SK-N-SH treated with all-trans-retinoic acid at 6 μM for 48 hours (cell line): ENCODE measurements around the gene FLOT1.

Source experiments
- ARNTL ChIP-seq: fragments of 450-650 bp; formaldehyde crosslinking; IDR thresholded peaks from 2 replicates; pipeline ENCODE4 v1.5.0; 2020; ENCODE audit warnings: low read depth, mild to moderate bottlenecking, moderate library complexity, borderline replicate concordance
- BACH2 ChIP-seq: fragments of 250-450 bp; sonication (Bioruptor Pico); IDR thresholded peaks from 2 replicates; pipeline ENCODE4 v1.9.0; 2021; ENCODE audit warnings: mild to moderate bottlenecking, borderline replicate concordance
- ESRRG ChIP-seq: fragments of 250-450 bp; sonication (Bioruptor Pico); IDR thresholded peaks from 2 replicates; pipeline ENCODE4 v1.6.1; 2021; ENCODE audit warnings: mild to moderate bottlenecking
- ISL1 ChIP-seq: fragments of 250-450 bp; sonication (Bioruptor Pico); IDR thresholded peaks from 2 replicates; pipeline ENCODE4 v2.1.2; 2022; ENCODE audit warnings: mild to moderate bottlenecking, moderate library complexity
- PATZ1 ChIP-seq: fragments of 250-450 bp; sonication (Bioruptor Pico); IDR thresholded peaks from 2 replicates; pipeline ENCODE4 v1.8.0; 2020; ENCODE audit warnings: mild to moderate bottlenecking, moderate library complexity, borderline replicate concordance
- PPARA ChIP-seq: fragments of 250-450 bp; sonication (Bioruptor Pico); IDR thresholded peaks from 2 replicates; pipeline ENCODE4 v1.5.0; 2020; ENCODE audit warnings: mild to moderate bottlenecking, borderline replicate concordance
- RARB ChIP-seq: fragments of 250-450 bp; sonication (Bioruptor Pico); IDR thresholded peaks from 2 replicates; pipeline ENCODE4 v1.8.0; 2021; ENCODE audit warnings: mild to moderate bottlenecking, moderate library complexity
- SNAI2 ChIP-seq: fragments of 250-450 bp; sonication (Bioruptor Pico); IDR thresholded peaks from 2 replicates; pipeline ENCODE4 v1.5.0; 2020; ENCODE audit warnings: mild to moderate bottlenecking, moderate library complexity
- TCF4 ChIP-seq: fragments of 250-450 bp; sonication (Bioruptor Pico); IDR thresholded peaks from 2 replicates; pipeline ENCODE4 v1.8.0; 2021; ENCODE audit warnings: mild to moderate bottlenecking, moderate library complexity, borderline replicate concordance
- ZFP30 ChIP-seq: fragments of 450-650 bp; formaldehyde crosslinking; IDR thresholded peaks from 2 replicates; pipeline ENCODE4 v1.5.0; 2022; ENCODE audit warnings: mild to moderate bottlenecking, moderate library complexity
- ZNF565 ChIP-seq: fragments of 450-650 bp; formaldehyde crosslinking; conservative IDR thresholded peaks from 2 replicates; pipeline ENCODE4 v1.5.0; 2020; ENCODE audit warnings: low read depth, mild to moderate bottlenecking, moderate library complexity
- ZNF70 ChIP-seq: fragments of 450-650 bp; formaldehyde crosslinking; IDR thresholded peaks from 2 replicates; pipeline ENCODE4 v1.5.0; 2020; ENCODE audit warnings: mild to moderate bottlenecking, moderate library complexity
- TF ChIP-seq, protein P1 (sequence below): fragments of 250-450 bp; sonication (Bioruptor Pico); IDR thresholded peaks from 2 replicates; pipeline ENCODE4 v1.5.1; 2020; ENCODE audit warnings: low read depth, mild to moderate bottlenecking, moderate library complexity

GRCh38 chr6:30688569-30688968 is 53.9 kb downstream of the FLOT1 start:
- TF ChIP-seq ARNTL (no peak), PPARA (CRISPR knock-in tag) (no peak), SNAI2 (CRISPR knock-in tag) (no peak), BACH2 (no peak), ZNF565 (no peak), ZNF70 (no peak), ZFP30 (CRISPR knock-in tag) (no peak), ESRRG (CRISPR knock-in tag) (no peak), RARB (CRISPR knock-in tag) (no peak), PATZ1 (CRISPR knock-in tag) (no peak), TCF4 (CRISPR knock-in tag) (no peak), ISL1 (CRISPR knock-in tag) (no peak)
- TF ChIP-seq, protein P1, sequence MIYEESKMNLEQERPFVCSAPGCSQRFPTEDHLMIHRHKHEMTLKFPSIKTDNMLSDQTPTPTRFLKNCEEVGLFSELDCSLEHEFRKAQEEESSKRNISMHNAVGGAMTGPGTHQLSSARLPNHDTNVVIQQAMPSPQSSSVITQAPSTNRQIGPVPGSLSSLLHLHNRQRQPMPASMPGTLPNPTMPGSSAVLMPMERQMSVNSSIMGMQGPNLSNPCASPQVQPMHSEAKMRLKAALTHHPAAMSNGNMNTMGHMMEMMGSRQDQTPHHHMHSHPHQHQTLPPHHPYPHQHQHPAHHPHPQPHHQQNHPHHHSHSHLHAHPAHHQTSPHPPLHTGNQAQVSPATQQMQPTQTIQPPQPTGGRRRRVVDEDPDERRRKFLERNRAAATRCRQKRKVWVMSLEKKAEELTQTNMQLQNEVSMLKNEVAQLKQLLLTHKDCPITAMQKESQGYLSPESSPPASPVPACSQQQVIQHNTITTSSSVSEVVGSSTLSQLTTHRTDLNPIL (CRISPR knock-in tag) = no peak
